Right forelimb (tissue), 1 donor: Measurements from ENCODE around the gene ARPC1B.
"Not testable (repeated sequence)": the region's sequence is repeated elsewhere in the genome, so short reads cannot be mapped to it uniquely, and the experiment has no call there.

Experiments
- DNase-seq: peaks from one replicate; pipeline ENCODE4 v3.0.0-alpha.2; 2018

The ARPC1B gene

DNA sequence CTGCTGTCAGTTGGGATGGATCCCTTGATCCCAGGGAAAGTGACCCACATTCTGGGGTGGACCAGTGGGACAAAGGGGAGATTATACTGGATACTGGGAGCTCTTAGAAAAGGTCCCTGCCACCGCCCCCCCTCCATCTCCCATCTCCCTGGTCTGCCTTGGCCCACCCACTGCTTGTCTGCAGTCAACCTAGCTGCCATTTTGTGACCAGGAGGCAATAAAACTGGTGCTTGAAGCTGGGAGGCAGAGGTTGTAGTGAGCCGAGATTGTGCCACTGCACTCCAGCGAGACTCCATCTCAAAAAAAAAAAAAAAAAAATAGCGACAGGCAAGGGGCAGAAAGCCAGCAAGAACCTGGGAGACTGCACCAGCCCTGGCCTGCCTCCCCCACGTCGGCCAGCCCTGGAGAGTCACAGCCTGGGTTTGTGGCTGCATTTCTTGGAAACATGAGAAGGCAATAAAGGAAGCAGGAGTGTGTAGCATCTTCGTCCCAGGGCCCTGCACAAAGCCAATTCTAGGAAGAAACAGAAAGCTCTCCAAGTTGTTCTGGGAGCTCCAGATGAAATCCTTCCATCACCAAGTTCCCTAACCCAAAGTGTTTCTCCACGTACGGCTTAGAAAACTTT, 4.7 kb upstream of the ARPC1B start:
- peak; percentile 64 for DNase-seq

DNA sequence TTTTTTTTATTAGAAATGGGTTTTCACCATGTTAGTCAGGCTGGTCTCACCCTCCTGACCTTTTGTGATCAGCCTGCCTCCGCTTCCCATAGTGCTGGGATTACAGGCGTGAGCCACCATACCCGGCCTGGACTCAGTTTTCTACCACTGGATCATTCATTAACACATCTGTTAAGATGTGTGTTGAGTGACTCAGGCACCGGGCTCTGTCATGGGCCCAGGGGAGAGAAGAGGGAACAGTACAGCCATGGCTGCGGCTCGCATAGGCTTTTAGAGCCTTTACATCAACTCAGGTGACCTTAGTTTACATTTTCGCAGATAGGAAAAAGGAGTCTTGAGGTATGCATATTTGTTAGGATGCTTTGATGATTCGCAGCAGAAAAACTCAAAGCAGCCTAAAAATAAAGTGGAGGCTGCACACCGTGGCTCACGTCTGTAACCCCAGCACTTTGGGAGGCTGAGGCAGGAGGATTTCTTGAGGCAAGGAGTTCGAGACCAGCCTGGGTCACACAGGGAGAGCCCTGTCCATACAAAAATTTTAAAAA, 3.1 kb upstream of the ARPC1B start:
- DNase-seq = no peak

DNA sequence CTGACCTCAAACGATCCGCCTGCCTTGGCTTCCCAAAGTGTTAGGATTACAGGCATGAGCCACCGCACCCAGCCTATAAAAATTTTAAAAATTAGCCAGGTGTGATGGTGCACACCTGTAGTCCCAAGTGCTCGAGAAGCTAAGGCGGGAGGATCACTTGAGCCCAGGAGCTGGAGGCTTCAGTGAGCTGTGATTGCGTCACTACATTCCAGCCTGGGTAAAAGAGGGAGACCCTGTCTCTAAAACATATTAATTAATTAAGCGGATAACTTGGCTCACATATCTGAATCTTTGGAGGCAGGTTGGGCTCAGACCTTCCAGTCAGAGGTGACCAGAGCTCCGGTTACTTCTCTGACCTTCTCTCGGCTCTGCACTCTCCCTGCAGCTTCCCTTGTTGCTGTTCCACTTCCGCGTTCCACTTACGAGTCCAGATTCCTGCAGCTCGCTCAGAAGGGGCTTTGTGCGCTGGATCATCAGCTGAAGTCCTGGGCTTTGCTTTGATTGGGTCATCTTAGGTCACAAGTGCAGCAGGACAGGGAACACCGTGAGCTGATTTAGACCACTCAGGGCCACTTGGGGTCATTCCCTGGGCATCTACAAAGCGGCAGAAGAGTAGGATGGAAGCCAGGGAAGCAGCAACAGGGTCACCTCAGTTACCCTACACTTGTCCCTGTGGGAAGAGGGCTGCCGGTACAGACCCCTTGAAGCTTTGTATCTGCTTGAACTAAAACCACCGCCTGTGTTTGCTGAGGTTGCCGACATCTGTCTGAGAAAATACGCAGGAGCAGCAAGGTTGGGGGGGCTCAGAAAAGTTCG, 2.0 kb upstream of the ARPC1B start:
- DNase-seq = no peak

GRCh38 chr7:99373091-99374066, 1.2 kb upstream of the ARPC1B start:
- DNase-seq = peak; percentile 32

DNA sequence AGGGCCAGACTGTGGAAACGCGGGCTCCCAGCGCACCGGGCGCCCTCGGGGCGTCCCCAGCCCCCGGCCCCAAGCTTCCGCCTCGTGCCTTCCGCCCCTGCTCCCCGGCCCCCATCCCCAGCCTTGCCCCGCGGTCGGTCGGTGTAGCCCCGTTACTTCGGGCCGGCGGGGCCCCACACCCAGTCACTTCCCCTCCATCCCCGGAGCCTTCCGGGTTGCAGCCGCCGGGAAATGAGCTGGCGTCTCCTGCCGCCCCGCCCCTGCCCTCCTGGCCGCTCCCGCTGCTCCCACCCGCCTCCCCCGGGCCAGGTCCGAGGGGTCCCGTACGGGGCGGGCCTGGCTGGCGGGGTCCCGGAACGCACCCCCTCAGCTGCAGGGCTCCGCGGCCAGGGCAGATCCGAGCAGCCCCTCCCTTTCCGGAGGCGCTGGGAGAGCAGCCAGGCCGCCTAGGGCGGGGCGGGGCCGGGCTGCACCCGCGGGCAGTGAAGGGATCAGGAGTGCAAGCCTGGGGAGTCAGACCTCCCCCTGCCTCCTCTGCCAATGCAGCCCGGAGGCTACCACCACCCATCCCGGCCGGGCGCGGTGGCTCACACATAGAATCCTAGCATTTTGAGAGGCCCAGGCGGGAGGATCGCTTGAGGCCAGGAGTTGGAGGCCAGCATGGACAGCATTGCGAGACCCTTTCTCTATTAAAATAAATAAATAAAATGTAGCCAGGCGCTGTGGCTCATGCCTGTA, 709 bp downstream of the ARPC1B start:
- DNase-seq = peak; percentile 82

DNA sequence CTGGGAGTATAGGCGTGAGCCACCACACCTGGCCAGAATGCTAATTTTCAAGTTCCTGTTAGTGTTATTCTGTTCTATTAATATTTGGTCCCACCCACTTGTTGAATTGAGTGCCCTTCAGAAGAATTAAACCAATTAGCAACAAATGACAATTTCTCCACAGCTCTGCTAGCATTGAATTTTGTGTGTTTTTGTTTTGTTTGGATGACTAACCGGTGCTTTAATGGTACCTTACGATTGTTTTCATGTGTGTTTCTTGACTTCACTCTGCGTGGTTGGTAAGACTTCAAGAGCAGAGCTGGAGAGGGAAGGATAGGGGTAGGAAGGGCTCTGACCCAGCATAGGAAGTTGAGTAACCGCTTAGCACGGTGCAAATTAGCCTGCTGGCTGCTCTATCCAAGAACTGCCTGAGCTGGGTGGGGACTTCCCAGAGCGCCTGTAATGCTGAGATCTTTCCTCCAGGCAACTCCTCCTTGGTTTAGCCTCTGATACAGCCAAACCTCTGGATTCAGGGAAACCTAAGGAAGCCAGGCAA, 4.6 kb downstream of the ARPC1B start:
- peak; percentile 75 for DNase-seq

GRCh38 chr7:99379693-99380031, 5.1 kb downstream of the ARPC1B start:
- DNase-seq = not testable (repeated sequence)

GRCh38 chr7:99380032-99380822, 5.7 kb downstream of the ARPC1B start:
- no peak for DNase-seq

- DNase-seq = no peak
Measured at GRCh38 chr7:99380823-99381663, 6.5 kb downstream of the ARPC1B start.

DNA sequence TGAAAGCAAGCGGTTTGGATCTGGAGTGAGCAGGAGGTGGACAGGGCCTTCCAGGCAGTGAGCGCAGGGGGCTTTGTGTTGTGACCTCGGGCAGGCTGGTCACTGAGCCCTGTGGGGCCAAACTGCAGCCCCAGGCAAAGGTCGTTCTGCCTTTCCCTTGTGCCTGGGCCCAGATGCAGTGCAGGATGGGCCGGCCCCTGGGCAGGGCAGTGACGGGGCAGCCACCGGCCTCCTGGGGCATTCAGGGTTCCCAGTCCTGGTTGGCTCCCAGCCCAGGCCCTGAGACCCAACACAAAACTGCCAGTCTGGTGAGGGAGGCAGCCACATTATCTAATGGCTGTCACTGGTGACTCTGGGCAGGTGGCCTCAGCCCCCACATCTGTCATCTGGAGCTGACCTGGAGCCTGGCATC, 7.1 kb downstream of the ARPC1B start:
- DNase-seq = no peak

GRCh38 chr7:99383203-99383602, 8.7 kb downstream of the ARPC1B start:
- DNase-seq = no peak

- no peak for DNase-seq
Measured at GRCh38 chr7:99383791-99384370, 9.4 kb downstream of the ARPC1B start.

DNA sequence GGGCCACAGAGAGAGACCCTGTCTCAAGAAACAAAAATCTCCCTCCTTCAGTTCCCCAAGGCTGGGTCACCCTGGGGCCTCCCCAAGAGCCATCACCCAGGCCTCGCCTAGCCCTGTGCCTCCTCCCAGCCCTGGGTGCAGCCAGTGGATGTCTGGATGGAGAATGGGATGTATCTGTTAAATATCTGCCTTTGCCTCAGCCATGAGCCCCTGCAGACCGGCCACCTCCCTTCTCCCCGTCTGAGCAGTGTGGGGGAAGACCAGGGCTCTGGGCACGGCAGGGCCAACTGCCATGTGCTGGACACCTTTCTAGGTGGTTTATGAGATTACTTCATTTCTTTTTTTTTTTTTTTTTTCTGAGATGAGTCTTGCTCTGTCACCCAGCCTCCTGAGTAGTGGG, 10.0 kb downstream of the ARPC1B start:
- DNase-seq = no peak

DNA sequence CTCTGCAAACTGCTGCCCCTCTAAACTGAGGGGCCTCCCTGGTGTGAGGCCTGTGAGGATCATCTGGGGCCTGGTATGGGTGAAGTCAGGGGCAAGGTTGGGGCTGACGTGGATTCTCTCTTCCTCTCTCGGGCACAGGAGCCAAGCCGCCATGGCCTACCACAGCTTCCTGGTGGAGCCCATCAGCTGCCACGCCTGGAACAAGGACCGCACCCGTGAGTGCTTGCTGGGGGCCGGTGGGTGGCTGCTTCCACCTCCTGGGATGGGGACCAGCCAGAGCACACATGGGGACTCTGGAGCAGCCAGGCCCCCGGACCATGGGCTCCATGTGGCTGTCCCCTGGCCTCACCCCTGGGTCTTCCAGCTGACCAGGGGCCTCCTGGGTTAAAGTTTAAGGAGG, 11.0 kb downstream of the ARPC1B start:
- DNase-seq = no peak

GRCh38 chr7:99386584-99387238, 12.2 kb downstream of the ARPC1B start:
- no peak for DNase-seq

DNA sequence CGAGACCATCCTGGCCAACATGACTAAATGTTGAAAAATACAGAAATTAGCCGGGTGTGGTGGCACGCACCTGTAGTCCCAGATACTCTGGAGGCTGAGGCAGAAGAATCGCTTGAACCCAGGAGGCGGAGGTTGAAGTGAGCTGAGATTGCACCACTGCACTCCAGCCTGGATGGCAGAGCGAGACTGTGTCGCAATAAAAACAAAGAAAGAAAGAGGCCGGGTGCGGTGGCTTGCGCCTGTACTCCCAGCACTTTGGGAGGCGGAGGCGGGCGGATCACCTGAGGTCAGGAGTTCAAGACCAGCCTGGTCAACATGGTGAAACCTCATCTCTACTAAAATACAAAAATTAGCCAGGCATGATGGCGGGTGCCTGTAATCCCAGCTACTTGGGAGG, 12.7 kb downstream of the ARPC1B start:
- not testable (repeated sequence) for DNase-seq

DNA sequence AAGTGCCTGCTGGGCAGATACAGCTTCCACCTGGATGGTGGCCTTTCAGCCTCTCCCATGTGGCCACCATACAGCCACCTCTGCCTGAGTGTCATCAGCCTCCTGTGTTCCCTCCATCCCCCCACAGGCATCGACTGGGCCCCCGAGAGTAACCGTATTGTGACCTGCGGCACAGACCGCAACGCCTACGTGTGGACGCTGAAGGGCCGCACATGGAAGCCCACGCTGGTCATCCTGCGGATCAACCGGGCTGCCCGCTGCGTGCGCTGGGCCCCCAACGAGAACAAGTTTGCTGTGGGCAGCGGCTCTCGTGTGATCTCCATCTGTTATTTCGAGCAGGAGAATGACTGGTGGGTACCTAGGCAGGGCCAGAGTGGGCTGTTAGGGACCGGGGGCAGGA, 13.4 kb downstream of the ARPC1B start:
- DNase-seq = no peak

GRCh38 chr7:99389772-99390171, 15.2 kb downstream of the ARPC1B start:
- no peak for DNase-seq

GRCh38 chr7:99390941-99391602, 16.5 kb downstream of the ARPC1B start:
- no peak for DNase-seq
